Activated CD4-positive, alpha-beta T cell treated with anti-CD3 and anti-CD28 coated beads, Interleukin-2, amount 50 U/mL, for 1 hour (primary cell): ENCODE measurements around the gene UBE2N.
"Not testable (repeated sequence)": the region's sequence is repeated elsewhere in the genome, so short reads cannot be mapped to it uniquely, and the experiment has no call there.

Experiments
- DNase-seq: peaks from one replicate; pipeline ENCODE4 v3.0.0-alpha.2; 2020

Gene UBE2N

GRCh38 chr12:93442411-93443340 lies 929 bp upstream of the UBE2N start:
- no peak for DNase-seq

DNA sequence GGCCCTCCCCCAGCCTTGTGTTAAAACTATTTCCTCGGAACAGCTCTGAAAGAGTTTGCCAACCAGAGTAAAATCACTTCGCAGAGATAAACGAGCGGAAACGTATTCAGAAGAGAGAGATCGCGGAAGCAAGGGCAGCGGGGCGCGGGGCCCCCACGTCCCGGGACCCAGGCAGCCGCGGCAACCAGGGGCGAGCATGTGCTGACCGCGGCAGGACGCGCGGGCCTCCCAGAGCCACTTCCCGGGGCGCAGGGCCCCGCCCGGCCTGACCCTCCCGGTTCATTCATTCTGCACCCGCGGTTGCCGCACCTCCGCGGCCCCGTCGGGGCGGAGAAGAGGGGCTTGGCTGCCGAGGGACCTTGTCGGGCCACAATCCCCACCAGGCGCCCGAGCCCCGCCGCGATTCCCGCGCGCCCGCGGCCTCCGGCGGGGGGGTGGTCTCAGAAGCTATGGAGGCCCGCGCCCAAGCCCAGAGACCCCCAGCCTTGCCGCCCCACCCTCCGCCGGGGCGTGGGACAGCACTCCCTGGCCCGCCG lies 598 bp downstream of the UBE2N start:
- DNase-seq, result peak; percentile 20

GRCh38 chr12:93440043-93440835 lies 1.5 kb downstream of the UBE2N start:
- no peak for DNase-seq

DNA sequence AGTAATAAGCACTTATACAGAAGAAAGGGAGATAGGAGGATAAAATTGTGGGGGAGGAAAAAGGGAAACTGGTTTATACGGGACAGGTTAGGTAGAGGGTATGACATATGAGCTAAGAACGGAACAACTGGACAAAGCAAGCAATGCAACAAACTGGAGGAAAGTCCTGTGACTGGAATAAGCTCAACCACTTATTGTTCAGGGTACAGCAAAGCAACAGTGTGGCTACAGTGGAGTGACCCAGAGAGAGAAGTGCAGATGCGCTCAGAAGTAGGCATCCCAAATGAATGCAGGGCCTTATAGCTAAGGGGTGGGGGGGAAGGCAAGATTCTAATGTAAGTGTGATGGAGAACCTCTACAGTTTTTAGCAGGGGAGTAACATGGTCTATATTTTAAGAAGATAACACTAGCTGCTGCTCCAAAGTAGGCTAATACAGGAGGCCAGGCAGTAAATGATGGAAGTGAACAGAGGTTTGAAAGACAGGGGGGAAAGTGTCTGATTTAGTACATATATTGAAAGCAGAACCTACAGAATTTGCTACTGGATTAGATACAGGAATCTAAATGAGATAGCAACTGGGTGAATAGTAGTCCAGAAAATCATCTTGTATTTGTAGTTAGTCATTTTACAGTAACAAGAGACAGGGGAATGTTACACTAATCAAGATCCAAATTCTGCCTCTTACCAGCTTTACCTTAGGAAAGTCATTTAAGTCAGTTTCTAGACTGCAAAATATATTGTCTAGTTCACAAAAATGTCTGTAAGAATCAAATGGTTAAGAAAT lies 3.3 kb downstream of the UBE2N start:
- DNase-seq, result no peak

DNA sequence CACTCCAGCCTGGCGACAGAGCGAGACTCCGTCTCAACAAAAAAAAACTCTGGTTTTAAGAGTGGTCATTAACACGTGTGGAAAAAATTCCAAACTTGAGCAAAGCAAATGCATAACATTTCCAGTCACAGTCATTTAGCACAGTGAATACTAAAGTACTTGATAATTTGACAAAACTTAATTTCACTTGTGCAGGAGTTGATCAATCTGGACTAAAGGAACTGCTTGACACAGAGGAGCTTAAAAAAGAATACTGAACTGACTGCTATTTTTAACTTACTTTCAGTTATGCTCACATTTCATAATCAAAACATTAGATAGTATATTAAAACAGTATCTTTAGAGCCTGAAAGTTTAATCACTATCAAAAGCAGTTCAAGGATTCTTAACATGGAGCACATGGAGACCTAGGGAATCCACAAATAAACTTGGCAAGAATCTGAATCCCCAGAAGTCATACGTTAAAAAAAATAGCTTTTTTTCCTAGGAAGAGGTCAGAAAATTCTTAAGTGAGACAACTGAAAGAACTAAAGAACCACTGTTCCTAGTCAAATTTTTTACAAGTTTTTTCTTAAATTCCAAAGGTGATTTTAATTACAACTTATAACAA lies 7.4 kb downstream of the UBE2N start:
- DNase-seq, result no peak

DNA sequence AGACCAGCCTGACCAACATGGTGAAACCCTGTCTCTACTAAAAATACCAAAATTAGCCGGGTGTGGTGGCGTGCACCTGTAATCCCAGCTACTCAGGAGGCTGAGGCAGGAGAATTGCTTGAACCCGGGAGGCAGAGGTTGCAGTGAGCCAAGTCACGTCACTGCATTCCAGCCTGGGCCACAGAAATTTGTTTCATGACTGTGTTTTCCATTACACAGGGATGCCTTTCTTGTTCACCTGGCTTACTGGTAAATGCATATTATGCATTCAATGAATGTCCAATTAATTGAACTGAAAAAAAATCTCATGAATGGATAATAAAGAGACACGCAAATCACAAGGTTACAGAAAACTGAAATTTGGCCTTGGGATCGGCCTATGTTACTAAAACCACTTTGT lies 9.7 kb downstream of the UBE2N start:
- not testable (repeated sequence) for DNase-seq

DNA sequence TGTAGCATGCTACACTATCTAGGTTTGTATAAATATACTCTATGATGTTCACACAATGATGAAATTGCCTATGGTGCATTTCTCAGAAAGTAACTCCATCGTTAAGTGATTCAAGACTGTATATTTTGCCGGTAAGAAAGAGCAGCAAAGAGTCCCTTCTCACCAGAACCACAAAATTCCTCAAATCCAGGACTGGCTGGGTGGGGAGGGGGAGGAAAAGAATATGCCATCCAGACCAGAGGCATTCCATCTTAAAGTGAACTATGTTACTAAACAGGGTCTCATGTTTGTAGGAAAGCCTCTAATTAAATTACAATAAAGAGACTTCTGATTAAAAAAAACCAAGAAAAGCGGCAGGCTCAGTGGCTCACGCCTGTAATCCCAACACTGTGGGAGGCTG lies 11.5 kb downstream of the UBE2N start:
- DNase-seq, result no peak

DNA sequence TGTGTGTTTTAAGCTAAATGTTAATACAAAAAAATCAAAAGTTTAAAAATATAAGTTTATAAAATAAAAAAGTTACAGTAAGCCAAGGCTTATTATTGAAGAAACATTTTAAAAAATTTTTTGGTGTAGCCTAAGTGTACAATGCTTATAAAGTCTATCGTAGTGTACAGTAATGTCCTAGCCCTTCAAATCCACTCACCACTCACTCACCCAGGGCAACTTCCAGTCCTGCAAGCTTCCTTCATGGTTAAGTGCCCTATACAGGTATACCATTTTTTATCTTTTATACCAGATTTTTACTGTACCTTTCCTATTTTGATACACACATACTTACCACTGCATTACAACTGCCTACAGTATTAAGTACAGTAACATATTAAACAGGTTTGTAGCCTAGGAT lies 11.9 kb downstream of the UBE2N start:
- no peak for DNase-seq

DNA sequence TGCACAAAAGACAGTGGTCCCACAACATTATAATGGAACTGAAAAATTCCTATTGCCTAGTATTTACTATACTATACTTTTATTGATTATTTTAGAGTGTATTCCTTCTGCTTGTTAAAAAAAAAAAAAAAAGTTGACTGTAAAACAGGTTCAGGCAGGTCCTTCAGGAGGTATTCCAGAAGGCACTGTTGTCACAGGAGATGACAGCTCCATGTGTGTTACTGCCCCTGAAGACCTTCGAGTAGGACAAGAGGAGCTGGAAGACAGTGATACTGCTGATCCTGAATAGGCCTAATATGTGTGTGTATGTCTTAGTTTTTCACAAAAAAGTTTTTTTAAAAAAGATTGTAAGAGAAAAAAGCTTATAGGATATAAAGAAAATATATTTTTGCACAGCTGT lies 12.3 kb downstream of the UBE2N start:
- DNase-seq, result no peak

DNA sequence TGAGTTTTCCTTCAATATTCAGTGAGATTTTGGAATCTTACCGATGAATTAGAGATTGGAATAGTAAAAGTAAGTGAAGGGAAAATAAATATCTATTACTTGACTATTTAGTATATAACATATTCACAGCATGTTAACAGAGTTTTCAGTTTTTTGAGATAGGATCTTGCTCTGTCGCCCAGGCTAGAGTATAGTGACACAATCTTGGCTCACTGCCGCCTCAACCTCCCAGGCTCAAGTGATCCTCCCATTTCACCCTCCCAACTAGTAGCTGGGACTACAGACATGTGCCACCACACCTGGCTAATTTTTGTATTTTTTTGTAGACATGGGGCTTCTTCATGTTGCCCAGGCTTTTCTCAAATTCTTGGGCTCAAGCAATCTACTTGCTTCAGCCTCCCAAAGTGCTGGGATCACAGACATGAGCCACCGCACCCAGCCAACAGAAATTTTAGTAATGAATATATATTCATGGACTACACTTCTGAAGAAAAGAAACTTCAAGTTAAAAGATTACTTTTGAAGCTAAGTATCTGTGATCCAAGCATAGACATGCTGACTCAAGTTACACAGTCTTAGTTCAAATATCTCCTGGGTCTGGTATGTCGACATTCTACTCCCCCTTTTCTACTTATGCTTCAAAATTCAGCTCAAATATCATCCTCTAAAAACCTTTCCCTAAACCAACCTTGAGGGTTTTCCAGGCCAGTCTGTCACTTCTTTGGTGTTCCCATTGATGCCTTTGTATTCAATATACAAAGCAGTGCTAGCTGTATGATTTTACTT lies 13.8 kb downstream of the UBE2N start:
- DNase-seq, result no peak

- DNase-seq, result no peak
Observed at GRCh38 chr12:93426412-93426805, 15.3 kb downstream of the UBE2N start.

DNA sequence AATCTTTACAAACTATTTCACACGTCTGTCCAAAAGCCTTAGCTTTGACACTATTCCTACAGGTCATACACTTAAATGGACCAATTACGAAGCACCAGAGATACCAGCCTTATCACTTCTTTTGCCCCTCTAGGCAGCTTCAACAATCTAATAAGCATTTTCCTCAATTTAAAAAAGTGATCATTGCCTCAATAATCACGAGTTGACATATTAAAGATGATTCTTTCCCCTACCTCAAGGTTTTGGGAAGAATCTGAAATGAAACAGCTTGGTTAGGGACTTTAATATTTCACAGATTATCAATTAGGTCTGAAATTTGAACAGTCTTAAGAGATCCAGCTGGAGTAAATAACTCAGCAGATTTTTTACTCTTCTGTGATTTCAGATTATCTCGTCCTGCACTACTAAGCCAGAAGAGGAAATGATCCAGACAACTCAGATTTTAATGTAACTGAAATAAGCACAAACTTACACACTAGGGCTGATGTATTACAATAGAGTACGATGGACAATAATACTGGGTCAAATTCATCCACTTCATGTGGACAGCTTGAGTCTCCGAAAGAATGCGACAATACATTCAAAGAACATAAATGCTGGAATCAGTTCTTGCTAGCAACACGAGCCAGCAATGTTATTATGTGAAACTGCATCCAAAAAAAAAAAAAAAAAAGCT lies 15.9 kb downstream of the UBE2N start:
- no peak for DNase-seq

- DNase-seq, result no peak
Observed at GRCh38 chr12:93422050-93422449, 19.7 kb downstream of the UBE2N start.

GRCh38 chr12:93419388-93420034 lies 22.2 kb downstream of the UBE2N start:
- no peak for DNase-seq

- DNase-seq, result no peak
Observed at GRCh38 chr12:93417967-93418480, 23.7 kb downstream of the UBE2N start.

DNA sequence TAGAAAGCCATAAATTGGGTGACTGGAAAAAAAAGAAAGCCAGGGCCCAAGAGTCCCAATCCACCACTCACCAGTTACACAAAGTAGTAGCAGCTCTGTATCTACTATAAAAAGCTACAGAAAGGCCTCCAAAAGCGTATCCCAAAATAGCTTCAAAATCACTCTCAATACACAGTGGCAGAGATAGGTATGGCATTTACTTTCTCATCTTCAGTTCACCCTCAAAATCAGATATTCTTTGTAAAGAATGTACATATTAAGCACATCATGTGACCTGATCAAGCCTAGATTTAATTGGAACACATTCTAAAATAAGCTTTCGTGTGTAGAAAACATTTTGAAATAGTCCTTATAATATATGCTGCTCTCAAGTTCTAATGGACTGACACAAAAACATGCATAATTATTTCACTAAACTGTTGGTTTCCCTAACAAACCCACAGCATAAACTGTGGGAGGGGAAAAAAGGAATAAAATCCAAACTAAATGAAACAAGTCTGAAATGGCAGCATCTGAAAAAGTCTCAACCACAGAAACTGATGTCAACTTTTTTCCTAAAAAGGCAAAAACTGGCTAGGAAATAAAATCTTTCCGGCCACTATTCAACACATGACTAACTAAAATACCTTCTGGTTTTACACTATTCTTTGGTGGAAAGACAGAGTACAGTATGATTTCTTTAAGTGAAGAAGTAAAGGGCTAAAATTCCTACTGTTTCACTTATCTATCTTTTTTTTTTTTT lies 25.9 kb downstream of the UBE2N start:
- DNase-seq, result no peak

GRCh38 chr12:93413064-93413463 lies 28.7 kb downstream of the UBE2N start:
- no peak for DNase-seq

GRCh38 chr12:93412396-93412795 lies 29.4 kb downstream of the UBE2N start:
- not testable (repeated sequence) for DNase-seq

DNA sequence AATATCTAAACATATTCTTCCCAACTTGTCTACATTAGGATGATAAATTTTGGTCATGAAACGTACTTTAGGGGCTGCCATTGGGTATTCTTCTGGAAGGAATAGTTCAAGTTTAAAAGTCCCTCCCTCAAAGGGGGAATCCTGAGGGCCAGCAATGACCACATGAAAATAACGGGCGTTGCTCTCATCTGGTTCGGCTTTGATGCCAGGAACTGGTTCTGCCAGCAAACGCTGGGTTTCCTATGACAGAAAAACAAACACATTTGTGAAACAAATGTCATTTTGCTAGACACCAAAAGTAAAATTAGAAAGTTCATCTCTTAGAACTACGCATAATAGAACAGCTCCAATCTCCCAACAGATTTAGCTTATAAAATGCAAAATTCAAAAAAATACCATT lies 30.7 kb downstream of the UBE2N start:
- DNase-seq, result not testable (repeated sequence)
